HEK293T (cell line): ENCODE data around the gene SLC66A1.

Experiments
- BHLHE40 ChIP-seq: fragments of 450-650 bp; IDR thresholded peaks from 2 replicates; pipeline ENCODE4 v1.6.1; 2016; ENCODE audit warnings: mild to moderate bottlenecking, moderate library complexity, borderline replicate concordance
- ELF4 ChIP-seq: fragments of 450-650 bp; IDR thresholded peaks from 2 replicates; pipeline ENCODE4 v1.6.1; 2017; ENCODE audit warnings: antibody characterized with exemption
- FOXA1 ChIP-seq: fragments of 450-650 bp; IDR thresholded peaks from 2 replicates; pipeline ENCODE4 v1.6.1; 2016; ENCODE audit warnings: mild to moderate bottlenecking
- SUZ12 ChIP-seq: fragments of 450-650 bp; IDR thresholded peaks from 2 replicates; pipeline ENCODE4 v1.6.1; 2016; ENCODE audit warnings: mild to moderate bottlenecking

DNA sequence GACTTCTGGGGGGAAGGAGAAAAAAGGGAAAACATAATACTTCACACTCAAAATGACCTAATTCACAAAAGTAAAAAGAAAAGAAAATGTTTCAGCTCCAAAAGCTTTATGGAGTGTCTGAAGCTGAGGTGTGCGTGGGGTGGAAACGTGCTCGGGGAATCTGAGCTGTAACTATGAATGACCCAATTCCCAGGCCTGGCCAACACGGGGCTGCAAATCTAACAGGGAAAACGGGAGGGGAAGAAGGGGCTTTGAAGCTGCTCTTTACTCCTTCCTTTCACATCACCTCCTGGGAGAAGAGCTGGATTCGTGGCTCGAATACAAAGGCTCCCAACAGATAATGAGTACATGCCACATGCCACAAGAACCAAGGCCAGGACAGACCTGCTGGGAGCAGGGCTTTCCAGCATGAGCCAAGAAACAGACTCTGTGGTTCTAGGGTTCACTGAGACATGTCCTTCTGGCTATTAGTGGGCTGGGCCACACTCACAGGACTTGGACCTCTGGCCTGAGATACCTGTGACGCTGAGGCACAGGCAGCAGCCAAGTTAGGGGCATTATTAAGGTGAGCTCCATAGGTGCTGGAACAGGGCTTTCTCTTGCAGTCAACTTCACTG is 51.5 kb downstream of the SLC66A1 start:
- TF ChIP-seq BHLHE40 (no peak), FOXA1 (no peak), SUZ12 (no peak), ELF4 (no peak)
